Activated gamma-delta T cell (primary cell): ENCODE measurements around the gene HELZ2.
"Not testable (repeated sequence)": the region's sequence is repeated elsewhere in the genome, so short reads cannot be mapped to it uniquely, and the experiment has no call there.

ENCODE experiments used
- DNase-seq: peaks from one replicate; lab custom pipeline; 2025; lab: John Stamatoyannopoulos, UW
- total RNA-seq, 2 donors: gene quantifications; one replicate each; lab custom pipeline; 2026; lab: John Stamatoyannopoulos, UW

Gene HELZ2, protein sequence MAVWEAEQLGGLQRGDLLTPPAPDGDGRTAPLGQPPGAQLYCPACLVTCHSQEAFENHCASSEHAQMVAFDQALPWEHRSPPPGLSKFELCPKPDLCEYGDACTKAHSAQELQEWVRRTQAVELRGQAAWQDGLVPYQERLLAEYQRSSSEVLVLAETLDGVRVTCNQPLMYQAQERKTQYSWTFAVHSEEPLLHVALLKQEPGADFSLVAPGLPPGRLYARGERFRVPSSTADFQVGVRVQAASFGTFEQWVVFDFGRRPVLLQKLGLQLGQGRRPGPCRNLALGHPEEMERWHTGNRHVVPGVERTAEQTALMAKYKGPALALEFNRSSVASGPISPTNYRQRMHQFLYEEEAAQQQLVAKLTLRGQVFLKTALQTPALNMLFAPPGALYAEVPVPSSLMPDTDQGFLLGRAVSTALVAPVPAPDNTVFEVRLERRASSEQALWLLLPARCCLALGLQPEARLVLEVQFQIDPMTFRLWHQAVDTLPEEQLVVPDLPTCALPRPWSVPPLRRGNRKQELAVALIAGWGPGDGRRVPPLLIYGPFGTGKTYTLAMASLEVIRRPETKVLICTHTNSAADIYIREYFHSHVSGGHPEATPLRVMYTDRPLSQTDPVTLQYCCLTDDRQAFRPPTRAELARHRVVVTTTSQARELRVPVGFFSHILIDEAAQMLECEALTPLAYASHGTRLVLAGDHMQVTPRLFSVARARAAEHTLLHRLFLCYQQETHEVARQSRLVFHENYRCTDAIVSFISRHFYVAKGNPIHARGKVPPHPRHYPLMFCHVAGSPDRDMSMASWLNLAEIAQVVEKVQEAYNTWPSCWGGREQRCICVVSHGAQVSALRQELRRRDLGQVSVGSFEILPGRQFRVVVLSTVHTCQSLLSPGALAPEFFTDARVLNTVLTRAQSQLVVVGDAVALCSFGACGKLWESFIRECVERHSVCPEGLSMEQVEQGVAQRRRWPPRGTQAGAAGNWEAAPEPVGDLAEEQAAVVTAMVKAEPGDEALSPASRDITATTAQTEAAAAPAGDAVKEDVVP (N-terminal part only)
- total RNA-seq, result 106 to 121 reads per million in 2 donors

DNA sequence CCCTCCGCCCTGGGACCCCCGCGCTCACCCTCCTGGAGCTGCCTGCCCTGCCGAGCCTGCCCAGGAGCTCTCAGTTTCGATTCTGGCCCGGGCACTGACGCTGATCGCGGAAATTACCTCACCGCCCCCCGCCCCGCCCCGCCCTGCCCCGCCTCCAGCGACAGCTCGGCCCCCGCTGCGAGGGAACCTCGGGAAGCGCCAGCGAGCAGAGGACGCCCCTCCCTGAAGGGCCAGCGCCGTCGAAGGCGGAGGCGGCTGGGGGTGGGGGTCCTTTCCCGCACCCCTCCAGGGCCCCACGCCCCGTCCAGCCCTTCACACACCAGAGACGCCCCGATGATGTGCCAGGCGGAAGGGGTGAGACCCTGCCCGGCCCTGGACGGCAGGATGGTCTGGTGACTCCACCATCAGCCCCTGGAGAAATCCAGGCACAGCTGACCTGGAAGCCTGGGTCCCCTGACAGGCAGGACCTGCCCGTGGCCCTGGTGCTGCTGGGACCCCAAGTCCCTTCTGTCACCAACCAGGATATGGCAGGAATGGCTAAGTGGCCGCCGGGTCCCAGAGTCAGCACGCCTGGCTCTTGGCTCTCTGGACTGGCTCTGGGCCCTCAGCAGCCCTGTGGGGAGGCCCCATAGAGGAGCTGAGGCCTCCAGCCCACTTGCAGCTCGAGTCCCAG is at the start of gene HELZ2:
HELZ2 (minus strand) TSS at position 84 of the 673 bp plus-strand sequence. CDS start 1,854 bp downstream, outside the sequence.
- DNase-seq, result peak; percentile 46

- DNase-seq, result no peak
Observed at GRCh38 chr20:63622732-63623131, 48.7 kb upstream of the HELZ2 start.

- no peak for DNase-seq
Observed at GRCh38 chr20:63622096-63622495, 48.1 kb upstream of the HELZ2 start.

DNA sequence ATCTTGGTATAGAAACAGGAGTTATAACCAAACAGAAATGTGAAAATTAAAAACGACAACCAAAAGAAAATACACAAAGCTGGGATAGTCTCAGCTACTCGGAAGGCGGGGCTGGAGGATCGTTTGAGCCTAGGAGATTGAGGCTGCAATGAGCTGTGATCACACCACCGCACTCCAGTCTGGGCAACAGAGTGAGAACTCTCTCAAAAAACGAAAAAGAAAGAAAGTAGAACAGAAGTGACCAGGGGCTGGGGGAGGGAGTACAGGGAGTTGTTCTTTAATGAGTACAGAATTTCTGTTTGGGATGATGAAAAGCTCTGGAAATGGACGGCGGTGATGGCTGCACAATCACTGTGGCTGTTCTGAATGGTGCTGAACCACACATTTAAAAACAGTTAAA is 47.0 kb upstream of the HELZ2 start:
- no peak for DNase-seq

DNA sequence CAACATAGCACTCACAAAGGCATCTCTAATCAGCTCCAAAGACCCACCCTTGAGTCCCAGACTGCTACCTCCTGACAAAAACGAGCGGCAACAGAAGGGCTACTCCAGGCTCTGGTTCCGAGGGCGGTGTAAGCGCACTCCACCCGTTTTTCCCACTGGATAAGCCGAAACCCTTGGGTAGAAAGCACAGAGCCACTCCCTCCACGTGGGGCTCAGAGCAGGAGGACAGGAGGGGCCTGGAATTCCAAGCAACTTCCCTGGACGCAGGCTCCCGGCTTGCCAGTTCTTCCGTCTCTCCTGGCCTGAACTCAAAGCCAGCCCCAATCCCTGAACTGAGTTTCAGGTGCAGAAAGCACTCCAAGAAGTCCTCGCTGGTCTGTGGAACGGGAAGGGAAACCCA is 45.5 kb upstream of the HELZ2 start:
- no peak for DNase-seq

- no peak for DNase-seq
Observed at GRCh38 chr20:63619086-63619485, 45.0 kb upstream of the HELZ2 start.

DNA sequence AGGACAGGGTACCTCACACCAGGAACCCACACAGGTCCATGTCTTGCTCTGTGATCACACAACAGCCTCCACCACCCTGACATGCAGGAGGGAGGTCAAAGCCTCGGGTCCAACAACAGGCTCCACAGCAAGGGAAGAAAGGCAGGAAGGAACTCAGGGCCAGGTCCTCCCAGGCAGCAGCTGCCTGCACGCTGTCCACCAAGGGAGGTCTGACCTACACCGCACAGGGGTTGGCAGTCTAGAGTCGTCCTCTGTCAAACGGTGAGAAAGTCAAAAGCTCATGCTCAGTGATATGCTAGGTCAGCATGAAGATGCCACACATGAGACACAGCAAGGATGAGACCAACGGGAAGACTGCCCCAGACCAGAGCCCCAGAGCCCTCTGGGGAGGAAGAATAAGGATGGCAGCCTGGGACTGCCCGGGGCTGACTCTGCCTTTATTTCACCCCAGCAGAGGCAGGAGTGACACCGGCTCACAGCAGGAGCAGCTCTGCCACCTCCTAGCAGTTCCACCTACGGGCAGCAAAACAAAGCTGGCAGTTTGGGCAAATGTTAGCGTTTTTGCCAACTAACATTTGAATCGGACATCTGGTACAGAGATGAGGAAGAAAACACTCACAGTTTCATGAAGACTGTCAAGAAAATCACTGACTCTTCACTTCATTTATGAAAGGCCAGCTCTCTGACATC is 44.4 kb upstream of the HELZ2 start:
- no peak for DNase-seq

DNA sequence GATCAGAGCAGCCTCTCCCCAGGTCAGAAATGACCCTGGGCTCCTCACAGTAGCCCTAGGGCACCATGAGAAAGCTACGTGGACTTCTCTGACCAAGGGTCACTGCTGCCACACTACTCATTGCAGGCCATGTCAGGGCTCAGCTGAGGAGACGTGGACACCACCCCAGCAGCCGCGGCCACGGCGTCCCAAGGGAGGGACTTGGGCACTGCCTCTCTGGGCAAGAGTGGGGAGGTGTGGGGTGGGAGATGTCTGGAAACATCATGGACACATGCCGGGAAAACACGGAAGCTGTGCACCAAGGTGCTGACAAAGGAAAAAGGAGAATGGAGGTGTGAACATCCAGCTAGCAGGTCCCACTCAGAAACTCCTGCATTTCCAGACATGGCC is 43.8 kb upstream of the HELZ2 start:
- no peak for DNase-seq

- no peak for DNase-seq
Observed at GRCh38 chr20:63617092-63617875, 43.2 kb upstream of the HELZ2 start.

DNA sequence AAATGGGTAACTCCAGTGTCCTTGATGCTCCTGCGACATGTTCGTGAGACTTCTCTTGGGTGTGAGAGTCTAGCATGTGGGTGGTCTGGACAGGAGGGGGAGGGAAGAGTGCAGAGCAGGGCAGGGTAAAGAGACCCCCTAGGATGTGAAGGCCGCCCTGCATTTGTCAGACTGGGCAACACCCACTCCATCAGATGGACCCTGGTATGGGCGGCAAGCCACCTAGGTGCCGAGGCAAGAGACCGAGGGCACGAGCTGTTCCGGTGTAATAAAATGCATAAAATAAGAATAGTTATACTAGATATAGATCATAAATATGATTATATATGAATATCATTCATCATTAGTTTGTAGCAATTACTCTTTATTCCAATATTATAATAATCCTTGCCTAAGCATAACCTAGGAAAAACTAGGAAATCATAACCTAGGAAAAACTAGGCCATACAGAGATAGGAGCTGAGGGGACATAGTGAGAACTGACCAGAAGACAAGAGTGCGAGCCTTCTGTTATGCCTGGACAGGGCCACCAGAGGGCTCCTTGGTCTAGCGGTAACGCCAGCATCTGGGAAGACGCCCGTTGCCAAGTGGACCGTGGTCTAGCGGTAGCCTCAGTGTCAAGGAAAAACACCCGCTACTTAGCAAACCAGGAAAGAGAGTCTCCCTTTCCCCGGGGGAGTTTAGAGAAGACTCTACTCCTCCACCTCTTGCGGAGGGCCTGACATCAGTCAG is 40.0 kb upstream of the HELZ2 start:
- not testable (repeated sequence) for DNase-seq

DNA sequence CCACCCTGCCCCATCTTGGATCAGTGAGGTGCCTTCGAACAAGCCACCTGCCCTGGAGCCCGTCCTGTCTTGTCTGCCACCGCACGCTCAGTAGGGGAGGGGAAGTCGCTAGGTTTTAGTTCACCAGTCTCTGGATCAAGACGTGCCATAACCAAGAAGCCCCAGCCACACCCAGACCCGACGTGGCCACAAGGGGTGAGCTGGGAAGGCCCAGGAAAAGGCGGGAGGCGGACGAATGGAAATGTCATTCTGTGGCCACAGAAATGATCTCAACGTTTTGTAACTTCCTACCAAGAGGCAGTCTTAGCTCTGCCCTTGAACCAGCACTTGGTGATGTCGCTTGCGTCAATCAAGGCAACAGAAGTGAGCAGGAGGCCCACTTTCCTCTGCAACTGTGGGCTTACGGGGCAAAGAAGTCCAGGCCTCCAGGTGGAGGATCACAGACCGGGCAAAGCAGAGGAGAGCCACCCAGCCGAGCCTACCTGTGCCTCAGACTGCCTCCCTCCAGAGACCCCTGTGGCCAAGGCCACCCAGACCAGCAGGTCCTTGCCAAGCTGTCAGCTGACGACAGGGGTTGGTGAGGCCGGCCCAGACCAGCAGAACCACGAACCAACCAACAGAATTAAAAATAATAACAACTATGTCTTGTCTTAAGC is 38.4 kb upstream of the HELZ2 start:
- no peak for DNase-seq

DNA sequence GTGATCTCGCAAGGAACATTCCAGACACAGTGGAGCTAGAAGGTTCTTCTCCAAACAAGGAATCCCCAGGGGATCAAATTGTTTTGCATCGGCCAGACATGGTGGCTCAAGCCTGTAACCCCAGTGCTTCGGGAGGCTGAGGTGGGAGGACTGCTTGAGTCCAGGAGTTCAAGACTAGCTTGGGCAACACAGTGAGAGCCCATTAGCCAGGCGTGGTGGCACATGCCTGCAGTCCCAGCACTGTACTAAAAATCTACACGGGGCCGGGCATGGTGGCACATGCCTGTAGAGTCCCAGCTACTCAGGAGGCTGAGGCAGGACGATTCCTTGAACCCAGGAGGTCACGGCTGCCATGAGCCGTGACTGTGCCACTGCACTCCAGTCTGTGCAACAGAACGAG is 37.6 kb upstream of the HELZ2 start:
- no peak for DNase-seq

GRCh38 chr20:63610581-63611435 is 36.8 kb upstream of the HELZ2 start:
- no peak for DNase-seq

GRCh38 chr20:63606686-63607085 is 32.6 kb upstream of the HELZ2 start:
- DNase-seq, result no peak

GRCh38 chr20:63602321-63602720 is 28.3 kb upstream of the HELZ2 start:
- DNase-seq, result no peak

- DNase-seq, result not testable (repeated sequence)
Observed at GRCh38 chr20:63601679-63602078, 27.6 kb upstream of the HELZ2 start.

- no peak for DNase-seq
Observed at GRCh38 chr20:63599396-63600050, 25.5 kb upstream of the HELZ2 start.
